B cell (primary cell): ENCODE measurements around the gene CTNNA3. TPM values are rescaled to one million over a fixed set of nuclear protein-coding genes. Genes with fewer than 3 reads are reported as not detected.

Source experiments
- ATAC-seq: fragments of 200-7000 bp; cut with Tn5 transposase; one replicate; pipeline ENCODE4 v1.10.0; 2021; ENCODE audit warnings: low read depth, mild to moderate bottlenecking, moderate number of reproducible peaks, moderate library complexity
- CTCF ChIA-PET: fragments of 350-600 bp; sonication (Branson Sonifier 250); formaldehyde crosslinking; loops from one replicate; lab custom pipeline; 2021; ENCODE audit warnings: antibody characterized with exemption, inconsistent platforms; lab: Charles Lee
- POLR2A ChIA-PET: fragments of 350-600 bp; sonication (Branson Sonifier 250); formaldehyde crosslinking; loops from one replicate; lab custom pipeline; 2021; ENCODE audit warnings: antibody characterized with exemption; lab: Charles Lee
- DNase-seq: peaks from one replicate; pipeline ENCODE4 v3.0.0; 2013
- H2AFZ ChIP-seq: 2 replicates; pipeline ENCODE4 v1.6.1; 2012; ENCODE audit warnings: mild to moderate bottlenecking, low read depth, low read length; ENCODE audit not compliant: insufficient read depth, poor library complexity, severe bottlenecking
- H3K27ac ChIP-seq, 2 donors: 1 replicate in 1 of 2; 2 replicates in 1 of 2; pipeline ENCODE4 v1.5.1; 2012 to 2013; ENCODE audit warnings: low read length in 2 of 2, mild to moderate bottlenecking in 2 of 2, moderate library complexity in 1 of 2
- H3K27me3 ChIP-seq, 4 experiments: fragments of 200-600 bp in 1 of 4; sonication (generic) in 1 of 4; replicated peaks in 1 of 4; 1 replicate in 2 of 4; 2 replicates in 2 of 4; pipeline versions ENCODE4 v1.6.1 to v1.7.0; 2013 to 2016; ENCODE audit warnings: low read length in 3 of 4, mild to moderate bottlenecking in 2 of 4, mixed read lengths in 1 of 4, moderate library complexity in 1 of 4; ENCODE audit not compliant: insufficient read depth in 4 of 4, control insufficient read depth in 3 of 4; ENCODE audit errors: control extremely low read depth in 1 of 4
- H3K36me3 ChIP-seq, 2 experiments: replicated peaks in 1 of 2; 1 replicate in 1 of 2; 2 replicates in 1 of 2; pipeline versions ENCODE4 v1.6.1 to v1.7.1; 2013; ENCODE audit warnings: low read length in 1 of 2; ENCODE audit not compliant: insufficient read depth in 2 of 2, control insufficient read depth in 1 of 2; ENCODE audit errors: control extremely low read depth in 1 of 2, extremely low read depth in 1 of 2
- H3K4me1 ChIP-seq, 2 donors: fragments of 200-600 bp in 1 of 2; sonication (generic) in 1 of 2; 1 replicate in 1 of 2; 2 replicates in 1 of 2; pipeline versions ENCODE4 v1.5.1 to v1.6.1; 2013 to 2017; ENCODE audit warnings: low read length in 2 of 2; ENCODE audit not compliant: control insufficient read depth in 2 of 2, insufficient read depth in 2 of 2
- H3K4me2 ChIP-seq: replicated peaks from 2 replicates; pipeline ENCODE3; 2012; ENCODE audit warnings: mild to moderate bottlenecking, low read depth, low read length; ENCODE audit not compliant: poor library complexity, severe bottlenecking
- H3K4me3 ChIP-seq, 5 experiments: fragments of 200-600 bp in 1 of 5; sonication (generic) in 1 of 5; 1 replicate in 3 of 5; 2 replicates in 2 of 5; pipeline versions ENCODE4 v1.5.1 to v1.7.0; 2011 to 2016; ENCODE audit warnings: low read length in 4 of 5, mild to moderate bottlenecking in 4 of 5, low read depth in 2 of 5, control low read depth in 1 of 5, moderate library complexity in 1 of 5; ENCODE audit not compliant: insufficient read depth in 1 of 5; ENCODE audit errors: control extremely low read depth in 1 of 5, extremely low read depth in 1 of 5
- H3K79me2 ChIP-seq: fragments of 200-600 bp; sonication (generic); one replicate; pipeline ENCODE4 v1.6.0; 2016; ENCODE audit warnings: low read length; ENCODE audit not compliant: control insufficient read depth, insufficient read depth
- H3K9ac ChIP-seq: fragments of 200-600 bp; sonication (generic); 2 replicates; pipeline ENCODE4 v1.6.1; 2017; ENCODE audit warnings: mild to moderate bottlenecking, low read length, moderate library complexity
- H3K9me3 ChIP-seq, 3 donors: one replicate each; pipeline versions ENCODE4 v1.6.1 to v1.7.1; 2013; ENCODE audit warnings: low read length in 2 of 3; ENCODE audit not compliant: control insufficient read depth in 2 of 3, insufficient read depth in 1 of 3; ENCODE audit errors: control extremely low read depth in 1 of 3
- H4K20me1 ChIP-seq: 2 replicates; pipeline ENCODE4 v1.6.0; 2012; ENCODE audit warnings: mild to moderate bottlenecking, low read length; ENCODE audit not compliant: insufficient read depth, control insufficient read depth, poor library complexity, severe bottlenecking
- H3K27ac Mint-ChIP-seq: one replicate; pipeline ENCODE4 v1.8.0; 2021; ENCODE audit warnings: mixed read lengths
- H3K27me3 Mint-ChIP-seq: one replicate; pipeline ENCODE4 v1.8.0; 2021; ENCODE audit warnings: mixed read lengths
- H3K4me1 Mint-ChIP-seq: one replicate; pipeline ENCODE4 v1.8.0; 2021; ENCODE audit warnings: mixed read lengths
- H3K4me3 Mint-ChIP-seq: one replicate; pipeline ENCODE4 v1.8.0; 2021; ENCODE audit warnings: mixed read lengths
- H3K9me3 Mint-ChIP-seq: one replicate; pipeline ENCODE4 v1.8.0; 2022; ENCODE audit warnings: mixed read lengths; ENCODE audit not compliant: insufficient read depth
- EZH2 ChIP-seq: IDR thresholded peaks from 2 replicates; pipeline ENCODE4 v1.6.1; 2012; ENCODE audit warnings: borderline replicate concordance, low read depth, mild to moderate bottlenecking, moderate library complexity, low read length; ENCODE audit not compliant: insufficient read depth, poor library complexity, severe bottlenecking
- WGBS: methylation state at CpG from one replicate; pipeline ENCODE4 v1.1.5; 2013; ENCODE audit warnings: missing lambda C conversion rate; ENCODE audit not compliant: insufficient coverage; 5-methylcytosine and 5-hydroxymethylcytosine counted together
- intact Hi-C: fragments of 100-400 bp; cut with micrococcal nuclease; formaldehyde crosslinking; loops from one replicate; pipeline ENCODE4 v1.10.0; 2022
- polyA plus RNA-seq: library from polyadenylated mRNA; depleted of rRNA; stranded (reverse); fragments of >200 nt; gene quantifications from 2 replicates; pipeline ENCODE4 v1.2.3, GENCODE V29; 2012
- total RNA-seq, 2 donors: library from RNA; stranded (reverse); fragments of 120-200 nt in 1 of 2; gene quantifications; 1 replicate in 1 of 2; 2 replicates in 1 of 2; pipeline versions ENCODE4 v1.2.3 to v1.2.4, GENCODE V29; 2013 to 2022
- TF ChIP-seq, protein P1 (sequence below): fragments of 200-600 bp; IDR thresholded peaks from one replicate; pipeline ENCODE4 v1.8.0; 2022; ENCODE audit warnings: antibody characterized with exemption, mild to moderate bottlenecking

The CTNNA3 gene
- total and polyA plus RNA-seq, 2 donors (not counting 1 experiment from before 2014, with no cell fraction given): 0.01 TPM; not detected in 1

DNA sequence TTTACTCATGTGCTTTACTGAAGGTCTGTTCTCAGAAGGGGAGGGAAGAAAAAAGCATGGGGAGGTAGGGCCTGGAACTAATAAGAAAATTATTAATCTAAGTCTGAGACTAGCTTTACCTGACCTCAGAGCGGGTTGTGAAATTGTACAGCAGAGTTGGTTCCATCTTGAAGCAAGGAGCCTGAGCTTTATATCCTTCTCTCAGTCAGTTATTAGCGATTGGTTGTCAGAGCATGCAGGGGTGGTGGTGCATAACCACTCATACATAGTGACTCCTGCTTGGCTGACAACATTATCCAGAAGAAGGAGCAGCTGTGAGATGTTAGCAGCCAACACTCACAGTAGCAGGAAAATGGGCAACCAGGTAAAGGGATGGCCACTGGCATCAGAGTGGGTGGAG, 1746.5 kb downstream of the CTNNA3 start:
- no peaks in the 10 kb centered on the region for H3K27me3 ChIP-seq
- no peaks in the 10 kb centered on the region for H3K4me1 Mint-ChIP-seq
- no peak overlapping the region for H2AFZ ChIP-seq
- H3K4me3 Mint-ChIP-seq: no peak overlapping the region
- H3K36me3 ChIP-seq: no peaks in the 10 kb centered on the region
- H4K20me1 ChIP-seq: no peaks in the 10 kb centered on the region
- intact Hi-C loops: no loop called here
- no peak for ATAC-seq
- ChIA-PET POLR2A (no interaction called here), CTCF (no interaction called here)
- H3K9me3 ChIP-seq: peaks cover 0 to 3% (median 0%) of the 10 kb centered on the region in 3 donors
- no peaks in the 10 kb centered on the region for H3K4me1 ChIP-seq
- no peak overlapping the region for H3K4me2 ChIP-seq
- TF ChIP-seq EZH2: no peak
- TF ChIP-seq, protein P1, sequence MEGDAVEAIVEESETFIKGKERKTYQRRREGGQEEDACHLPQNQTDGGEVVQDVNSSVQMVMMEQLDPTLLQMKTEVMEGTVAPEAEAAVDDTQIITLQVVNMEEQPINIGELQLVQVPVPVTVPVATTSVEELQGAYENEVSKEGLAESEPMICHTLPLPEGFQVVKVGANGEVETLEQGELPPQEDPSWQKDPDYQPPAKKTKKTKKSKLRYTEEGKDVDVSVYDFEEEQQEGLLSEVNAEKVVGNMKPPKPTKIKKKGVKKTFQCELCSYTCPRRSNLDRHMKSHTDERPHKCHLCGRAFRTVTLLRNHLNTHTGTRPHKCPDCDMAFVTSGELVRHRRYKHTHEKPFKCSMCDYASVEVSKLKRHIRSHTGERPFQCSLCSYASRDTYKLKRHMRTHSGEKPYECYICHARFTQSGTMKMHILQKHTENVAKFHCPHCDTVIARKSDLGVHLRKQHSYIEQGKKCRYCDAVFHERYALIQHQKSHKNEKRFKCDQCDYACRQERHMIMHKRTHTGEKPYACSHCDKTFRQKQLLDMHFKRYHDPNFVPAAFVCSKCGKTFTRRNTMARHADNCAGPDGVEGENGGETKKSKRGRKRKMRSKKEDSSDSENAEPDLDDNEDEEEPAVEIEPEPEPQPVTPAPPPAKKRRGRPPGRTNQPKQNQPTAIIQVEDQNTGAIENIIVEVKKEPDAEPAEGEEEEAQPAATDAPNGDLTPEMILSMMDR: no peak
- H3K4me3 ChIP-seq: no peak overlapping the region
- no peak overlapping the region for H3K9ac ChIP-seq
- no peak overlapping the region for H3K27ac ChIP-seq
- no peak for DNase-seq
- no CpG with 5 or more reads among the region's 2 CpGs for WGBS
- no peak overlapping the region for H3K27ac Mint-ChIP-seq
- H3K27me3 Mint-ChIP-seq: no peaks in the 10 kb centered on the region
- no peaks in the 10 kb centered on the region for H3K9me3 Mint-ChIP-seq
- no peaks in the 10 kb centered on the region for H3K79me2 ChIP-seq

- CTCF ChIA-PET: no interaction called here
Measured at GRCh38 chr10:65945061-65945460, 1750.9 kb downstream of the CTNNA3 start.

More at GRCh38 chr10:65945061-65945460, 1750.9 kb downstream of the CTNNA3 start:
- Mint-ChIP-seq H3K4me1 (no peaks in the 10 kb centered on the region), H3K9me3 (no peaks in the 10 kb centered on the region), H3K27me3 (no peaks in the 10 kb centered on the region), H3K27ac (no peak overlapping the region), H3K4me3 (no peak overlapping the region)
- Histone ChIP-seq H3K27me3 (no peaks in the 10 kb centered on the region), H3K79me2 (no peaks in the 10 kb centered on the region), H2AFZ (no peak overlapping the region), H3K4me1 (no peaks in the 10 kb centered on the region), H3K36me3 (no peaks in the 10 kb centered on the region), H4K20me1 (no peaks in the 10 kb centered on the region), H3K27ac (no peak overlapping the region), H3K9ac (no peak overlapping the region), H3K4me2 (no peak overlapping the region), H3K9me3 (no peaks in the 10 kb centered on the region), H3K4me3 (no peak overlapping the region)
- intact Hi-C loops: no loop called here
- no peak for ATAC-seq
- DNase-seq: no peak
- no peak for TF ChIP-seq EZH2
- TF ChIP-seq, protein P1: no peak
- 90% methylated on average over 3 of the region's 3 CpGs for whole genome bisulfite sequencing
- POLR2A ChIA-PET: no interaction called here
